K562 (cell line): ENCODE measurements around the gene VIM. TPM values are rescaled to one million over a fixed set of nuclear protein-coding genes. Genes with fewer than 3 reads are reported as not detected.

Source experiments
- AFF4 ChIP-seq: sonication (generic); formaldehyde crosslinking; IDR thresholded peaks from 2 replicates; pipeline ENCODE4 v1.8.0; 2023; ENCODE audit warnings: mild to moderate bottlenecking, missing genetic modification reagents
- FIP1L1 ChIP-seq: fragments of 200-400 bp; formaldehyde crosslinking; IDR thresholded peaks from 2 replicates; pipeline ENCODE4 v1.6.1; 2018; ENCODE audit warnings: mild to moderate bottlenecking, low read depth, low read length; ENCODE audit not compliant: poor library complexity, severe bottlenecking
- FOXA1 ChIP-seq: fragments of 450-650 bp; IDR thresholded peaks from 2 replicates; pipeline ENCODE4 v1.6.1; 2016; ENCODE audit warnings: mild to moderate bottlenecking, borderline replicate concordance
- HOXB6 ChIP-seq: fragments of 250-450 bp; sonication (Bioruptor Pico); IDR thresholded peaks from 2 replicates; pipeline ENCODE4 v1.5.1; 2022; ENCODE audit warnings: mild to moderate bottlenecking, borderline replicate concordance
- L3MBTL2 ChIP-seq: fragments of 450-650 bp; IDR thresholded peaks from 2 replicates; pipeline ENCODE4 v1.6.1; 2016; ENCODE audit warnings: mild to moderate bottlenecking, moderate library complexity
- MGA ChIP-seq: fragments of 450-650 bp; IDR thresholded peaks from 2 replicates; pipeline ENCODE4 v1.6.1; 2016; ENCODE audit warnings: mild to moderate bottlenecking, moderate library complexity
- PHB2 ChIP-seq: fragments of 450-650 bp; IDR thresholded peaks from 2 replicates; pipeline ENCODE4 v1.6.1; 2017; ENCODE audit warnings: low read depth
- PHF8 ChIP-seq: fragments of 200-600 bp; sonication (generic); IDR thresholded peaks from 2 replicates; pipeline ENCODE4 v1.6.1; 2012; ENCODE audit warnings: mixed run types, mild to moderate bottlenecking, inconsistent platforms, low read length, moderate library complexity, borderline replicate concordance
- RBBP5 ChIP-seq: fragments of 200-600 bp; sonication (generic); IDR thresholded peaks from 2 replicates; pipeline ENCODE4 v1.6.1; 2012; ENCODE audit warnings: borderline replicate concordance, mild to moderate bottlenecking, low read length, control low read depth, inconsistent platforms; ENCODE audit not compliant: insufficient read depth, poor library complexity, severe bottlenecking
- SRSF1 ChIP-seq: fragments of 200-400 bp; formaldehyde crosslinking; IDR thresholded peaks from 2 replicates; pipeline ENCODE4 v1.6.1; 2017; ENCODE audit warnings: mild to moderate bottlenecking, low read depth, low read length, moderate library complexity
- ZFX ChIP-seq: sonication (generic); formaldehyde crosslinking; IDR thresholded peaks from 2 replicates; pipeline ENCODE4 v1.8.0; 2022; ENCODE audit warnings: mild to moderate bottlenecking, missing genetic modification reagents, moderate library complexity
- ZNF124 ChIP-seq: sonication (generic); formaldehyde crosslinking; IDR thresholded peaks from 2 replicates; pipeline ENCODE4 v1.8.1; 2022; ENCODE audit warnings: missing genetic modification reagents
- ZNF263 ChIP-seq: sonication (generic); formaldehyde crosslinking; IDR thresholded peaks from 2 replicates; pipeline ENCODE4 v1.8.0; 2022; ENCODE audit warnings: mild to moderate bottlenecking, missing genetic modification reagents, borderline replicate concordance
- polyA plus RNA-seq, 8 experiments: library from polyadenylated mRNA; depleted of rRNA in 4 of 8; stranded (reverse) in 5 of 8; unstranded in 3 of 8; fragments of >200 nt; fragmentation: Nextera tagmentation in 2 of 8; fragmentation: Illumina TruSeq in 1 of 8; extraction: Ambion mirVana in 2 of 8; extraction: Trizol in 1 of 8; gene quantifications; 2 replicates each; pipeline versions ENCODE4 v1.2.1 to v1.2.3, GENCODE V29; 2011 to 2014; ENCODE audit warnings: inconsistent platforms in 1 of 8, missing spikeins in 1 of 8
- total RNA-seq, 7 experiments: library from RNA; depleted of rRNA in 6 of 7; stranded (reverse); fragments of >200 nt in 6 of 7; fragmentation: Illumina TruSeq in 2 of 7; extraction: Trizol in 2 of 7; gene quantifications; 2 replicates each; pipeline versions ENCODE4 v1.2.1 to v1.2.3, GENCODE V29; 2011 to 2021; ENCODE audit warnings: low replicate concordance in 1 of 7

The VIM gene
- total and polyA plus RNA-seq, 9 of the 15 experiments (the other 6 are each of a cell fraction or from before 2014, with no cell fraction given) = 86.0 to 621 (median 383) TPM

- TF ChIP-seq ZFX (CRISPR knock-in tag) (peak; percentile 81), ZNF263 (CRISPR knock-in tag) (0 out of 2 replicates have a peak, but pooled peaks have one; percentile 35), L3MBTL2 (peak; percentile 65; the same call in 1 of the 2 replicates), RBBP5 (peak; percentile 76), AFF4 (peak; percentile 97), MGA (peak; percentile 86), PHB2 (no peak), FOXA1 (no peak), ZNF124 (0 out of 2 replicates have a peak, but pooled peaks have one; percentile 6), FIP1L1 (peak; percentile 75), PHF8 (peak; percentile 40; the same call in 1 of the 2 replicates), HOXB6 (CRISPR knock-in tag) (no peak), SRSF1 (peak; percentile 33; the same call in 1 of the 2 replicates)
- TF ChIP-seq, all 486 proteins: peak for 27
These were observed 1.6 kb downstream of the VIM start (continued) for GRCh38 chr10:17229717-17229966.
